HG03060 (cell line): Measurements from ENCODE around the gene AUNIP.

Experiments used
- ATAC-seq: cut with Tn5 transposase; IDR thresholded peaks from one replicate; pipeline ENCODE4 v1.9.1; 2021; ENCODE audit warnings: low read depth, moderate number of reproducible peaks; ENCODE audit not compliant: unreplicated experiment

AUNIP gene

GRCh38 chr1:25858906-25859789 lies at the start of gene AUNIP:
Gene AUNIP, minus strand, starts transcription at chr1:25859457. Its CDS starts 100 bp downstream, at chr1:25859357.
- no peak for ATAC-seq

- ATAC-seq = no peak
Observed at GRCh38 chr1:25909040-25909439, 49.8 kb upstream of the AUNIP start.

- ATAC-seq = no peak
Observed at GRCh38 chr1:25908161-25908560, 48.9 kb upstream of the AUNIP start.

GRCh38 chr1:25907601-25908000 lies 48.3 kb upstream of the AUNIP start:
- no peak for ATAC-seq

GRCh38 chr1:25906644-25907300 lies 47.5 kb upstream of the AUNIP start:
- ATAC-seq = no peak

- ATAC-seq = no peak
Observed at GRCh38 chr1:25905680-25906643, 46.7 kb upstream of the AUNIP start, which contains the start of gene STMN1. Gene STMN1, minus strand, starts transcription at chr1:25906419. Its CDS starts 1,743 bp downstream, at chr1:25904676.

- no peak for ATAC-seq
Observed at GRCh38 chr1:25904943-25905679, 45.9 kb upstream of the AUNIP start.

- ATAC-seq = no peak
Observed at GRCh38 chr1:25903986-25904385, 44.7 kb upstream of the AUNIP start.

GRCh38 chr1:25902462-25902861 lies 43.2 kb upstream of the AUNIP start:
- ATAC-seq = no peak

GRCh38 chr1:25900219-25900618 lies 41.0 kb upstream of the AUNIP start:
- no peak for ATAC-seq

- no peak for ATAC-seq
Observed at GRCh38 chr1:25899792-25900191, 40.5 kb upstream of the AUNIP start.

GRCh38 chr1:25898223-25899015 lies 39.2 kb upstream of the AUNIP start:
- no peak for ATAC-seq

GRCh38 chr1:25897754-25898153 lies 38.5 kb upstream of the AUNIP start:
- ATAC-seq = no peak

GRCh38 chr1:25896266-25896665 lies 37.0 kb upstream of the AUNIP start:
- ATAC-seq = no peak

GRCh38 chr1:25895365-25895990 lies 36.2 kb upstream of the AUNIP start:
- peak; percentile 57 for ATAC-seq

GRCh38 chr1:25893116-25893515 lies 33.9 kb upstream of the AUNIP start:
- ATAC-seq = no peak

GRCh38 chr1:25891606-25892005 lies 32.3 kb upstream of the AUNIP start:
- no peak for ATAC-seq

- ATAC-seq = no peak
Observed at GRCh38 chr1:25890239-25891034, 31.2 kb upstream of the AUNIP start.
